CD4-positive, alpha-beta T cell treated with Interleukin-4 for 4 hours (primary cell): ENCODE measurements around the gene MMUT.
A peak's percentile ranks its signal among the peaks of the same experiment; 100 is the strongest.
"Not testable (repeated sequence)": the region's sequence is repeated elsewhere in the genome, so short reads cannot be mapped to it uniquely, and the experiment has no call there.

Experiments used
- DNase-seq: peaks from one replicate; pipeline ENCODE4 v3.0.0-alpha.2; 2020

The MMUT gene

DNA sequence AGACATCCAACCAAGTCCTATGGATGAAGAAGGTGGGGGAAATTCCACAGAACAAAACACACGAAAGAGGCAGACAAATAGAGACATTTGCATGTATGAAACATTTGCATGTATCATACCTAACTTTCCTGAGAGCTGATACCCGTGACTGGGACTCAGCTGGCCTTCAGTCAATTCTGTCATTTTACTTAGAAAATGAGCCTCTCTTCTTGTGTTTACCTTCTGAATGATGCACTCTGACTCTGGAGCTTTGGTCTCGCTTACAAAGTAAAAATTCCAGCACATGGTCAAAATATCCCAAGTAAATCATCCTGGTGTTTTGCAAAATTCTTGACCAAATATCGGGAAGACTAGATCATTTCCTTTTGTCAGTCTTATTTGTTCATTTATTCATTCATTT is 46.9 kb downstream of the MMUT start:
- DNase-seq = no peak

- no peak for DNase-seq
Measured at GRCh38 chr6:49415358-49415757, 47.7 kb downstream of the MMUT start.

- DNase-seq = no peak
Measured at GRCh38 chr6:49410564-49410963, 52.5 kb downstream of the MMUT start.

- DNase-seq = peak; percentile 56
Measured at GRCh38 chr6:49409951-49410542, 53.0 kb downstream of the MMUT start.

GRCh38 chr6:49406250-49406970 is 56.6 kb downstream of the MMUT start:
- DNase-seq = no peak

- no peak for DNase-seq
Measured at GRCh38 chr6:49401063-49401462, 62.0 kb downstream of the MMUT start.

- DNase-seq = not testable (repeated sequence)
Measured at GRCh38 chr6:49386667-49387508, 76.2 kb downstream of the MMUT start.

DNA sequence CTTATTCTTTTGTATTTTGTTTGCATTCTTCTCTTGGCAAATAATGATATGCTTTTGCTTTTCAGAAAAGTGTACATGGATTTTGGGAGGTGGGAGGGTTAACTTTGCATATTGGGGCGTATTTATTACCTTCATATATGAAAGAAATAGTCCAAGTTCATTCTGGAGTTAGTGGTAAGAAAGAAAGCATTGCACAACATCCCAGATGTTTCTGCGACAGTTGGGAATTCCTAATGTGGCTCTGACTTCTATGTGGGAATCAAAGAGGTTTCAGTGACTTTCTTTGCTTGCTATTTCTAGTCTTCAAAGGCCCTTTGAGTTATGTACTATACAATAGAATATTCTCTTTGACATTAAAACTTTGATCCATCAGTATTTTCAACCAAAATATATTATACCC is 78.1 kb downstream of the MMUT start:
- DNase-seq = no peak
